ENCODE data around the gene ZNF280D. TPM values are rescaled to one million over a fixed set of nuclear protein-coding genes. Genes with fewer than 3 reads are reported as not detected.

The ZNF280D gene
- total and polyA plus RNA-seq, 2 of the 8 experiments (the other 6 are each of a cell fraction or from before 2014, with no cell fraction given) = 7.4 to 27.5 TPM

- no peak overlapping the region for H3K56ac ChIP-seq (replicated peaks; ENCODE audit: insufficient read length, low read depth, low read length)
- no peaks in the 10 kb centered on the region; the same call in none of the 2 replicates for H3K79me1 ChIP-seq (ENCODE audit: low read depth, low read length)
- no peak for DNase-seq (ENCODE audit: low read depth in 1 of 2, low spot score in 2 of 2)
- no peak overlapping the region for H3K18ac ChIP-seq (ENCODE audit: extremely low read depth, low read length)
- no peak overlapping the region for H3K27ac ChIP-seq (ENCODE audit: low read depth, low read length)
- H4K8ac ChIP-seq (ENCODE audit: extremely low read depth, insufficient read depth, low read length) = no peak overlapping the region
- H4K91ac ChIP-seq (replicated peaks; ENCODE audit: insufficient read length, low read length) = no peak overlapping the region
- H2BK120ac ChIP-seq (replicated peaks; ENCODE audit: low read depth, low read length) = no peak overlapping the region
- CTCF ChIA-PET (ENCODE audit: partially characterized antibody) = interaction anchor here (0.6 to 1.3 kb wide), 2 partner anchors 21 to 228 kb away, joined by 3 to 7 read pairs; no protein-coding TSS in a partner anchor
- peak overlapping the region in 1 of 4 experiments; percentile 3; a peak in 1 of 8 replicates for H3K4me3 ChIP-seq (ENCODE audit: extremely low read depth in 1 of 4, insufficient read depth in 2 of 4, low read depth in 3 of 4, low read length in 4 of 4)
- H2BK20ac ChIP-seq (ENCODE audit: low read length) = no peak overlapping the region
- H3K9ac ChIP-seq (replicated peaks in 1 of 4; ENCODE audit: extremely low read depth in 1 of 4, low read depth in 3 of 4, low read length in 3 of 4) = no peak overlapping the region
- H4K20me1 ChIP-seq (replicated peaks in 1 of 2; ENCODE audit: control insufficient read depth in 1 of 2, insufficient read depth in 2 of 2, low read length in 2 of 2) = no peaks in the 10 kb centered on the region
- H3K79me2 ChIP-seq (ENCODE audit: control insufficient read depth in 1 of 2, insufficient read depth in 2 of 2, low read length in 2 of 2) = peaks cover 0 to 75% of the 10 kb centered on the region in 2 experiments; a peak in 2 of 4 replicates
- H2AFZ ChIP-seq (ENCODE audit: low read length) = no peak overlapping the region
- no peaks in the 10 kb centered on the region for H3K9me3 ChIP-seq (ENCODE audit: insufficient read depth in 2 of 2, low read depth in 1 of 2, low read length in 1 of 2)
- no peak overlapping the region for H3K14ac ChIP-seq (ENCODE audit: insufficient read length)
- H3K4me2 ChIP-seq (ENCODE audit: insufficient read depth in 1 of 2, low read depth in 2 of 2, low read length in 2 of 2) = peak overlapping the region; percentile 14 to 31; a peak in 2 of 4 replicates
- no peaks in the 10 kb centered on the region for H3K27me3 ChIP-seq (replicated peaks in 1 of 4; ENCODE audit: control insufficient read depth in 3 of 4, extremely low read depth in 1 of 4, insufficient read depth in 3 of 4, low read length in 3 of 4)
- no peak overlapping the region for H2BK5ac ChIP-seq (ENCODE audit: low read depth, low read length)
- POLR2A ChIA-PET (ENCODE audit: partially characterized antibody) = interaction anchor here (0.7 kb wide), 1 partner anchor 18 kb away, joined by 3 read pairs; no protein-coding TSS in a partner anchor
- no peak overlapping the region for H2AK5ac ChIP-seq (ENCODE audit: low read depth, low read length)
- H3K36me3 ChIP-seq (ENCODE audit: control insufficient read depth in 2 of 4, insufficient read depth in 4 of 4, low read length in 3 of 4) = no peaks in the 10 kb centered on the region; a peak in 1 of 8 replicates
- no peaks in the 10 kb centered on the region for H3K4me1 ChIP-seq (replicated peaks in 1 of 4; ENCODE audit: control insufficient read depth in 3 of 4, insufficient read depth in 4 of 4, low read length in 3 of 4)
- H4K5ac ChIP-seq (ENCODE audit: insufficient read length, low read depth, low read length) = no peak overlapping the region
- H3K4ac ChIP-seq (replicated peaks; ENCODE audit: insufficient read length, low read depth, low read length) = no peak overlapping the region
- WGBS, 2 experiments (ENCODE audit: extremely low coverage in 1 of 2, insufficient coverage in 1 of 2, insufficient read length in 1 of 2, insufficient replicate concordance in 2 of 2, low coverage in 1 of 2, low lambda C conversion rate in 2 of 2, missing lambda C conversion rate in 1 of 2) = 76% methylated on average over 4 of the region's 4 CpGs; no CpG with 5 or more reads in 1 of the 2 experiments
- no peak overlapping the region for H2BK12ac ChIP-seq (ENCODE audit: low read depth, low read length)
- no peak overlapping the region for H2BK15ac ChIP-seq (ENCODE audit: low read length)
- peak; percentile 28 for FAIRE-seq
- H3K23ac ChIP-seq (ENCODE audit: insufficient read length) = no peak overlapping the region
- H3K23me2 ChIP-seq (ENCODE audit: low read depth, low read length) = no peaks in the 10 kb centered on the region
- no peak for TF ChIP-seq CBX5 (IDR thresholded peaks at IDR 0.05; ENCODE audit: low read depth, low read length)
- TF ChIP-seq RXRA (IDR thresholded peaks at IDR 0.05; ENCODE audit: insufficient read depth, low read depth, low read length) = no peak
- TF ChIP-seq PHF8 (conservative IDR thresholded peaks at IDR 0.05; ENCODE audit: low read depth, low read length) = no peak
- TF ChIP-seq EZH2 (IDR thresholded peaks at IDR 0.05; ENCODE audit: low read depth, low read length, severe bottlenecking) = no peak
- TF ChIP-seq CHD1 (IDR thresholded peaks at IDR 0.05; ENCODE audit: low read depth, low read length) = no peak
- no peak for TF ChIP-seq USF2 (IDR thresholded peaks at IDR 0.05; ENCODE audit: low read length)
- no peak for TF ChIP-seq TBP (IDR thresholded peaks at IDR 0.05; ENCODE audit: low read depth, low read length)
- TF ChIP-seq, protein P1, sequence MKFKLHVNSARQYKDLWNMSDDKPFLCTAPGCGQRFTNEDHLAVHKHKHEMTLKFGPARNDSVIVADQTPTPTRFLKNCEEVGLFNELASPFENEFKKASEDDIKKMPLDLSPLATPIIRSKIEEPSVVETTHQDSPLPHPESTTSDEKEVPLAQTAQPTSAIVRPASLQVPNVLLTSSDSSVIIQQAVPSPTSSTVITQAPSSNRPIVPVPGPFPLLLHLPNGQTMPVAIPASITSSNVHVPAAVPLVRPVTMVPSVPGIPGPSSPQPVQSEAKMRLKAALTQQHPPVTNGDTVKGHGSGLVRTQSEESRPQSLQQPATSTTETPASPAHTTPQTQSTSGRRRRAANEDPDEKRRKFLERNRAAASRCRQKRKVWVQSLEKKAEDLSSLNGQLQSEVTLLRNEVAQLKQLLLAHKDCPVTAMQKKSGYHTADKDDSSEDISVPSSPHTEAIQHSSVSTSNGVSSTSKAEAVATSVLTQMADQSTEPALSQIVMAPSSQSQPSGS (IDR thresholded peaks at IDR 0.05; ENCODE audit: low read length) = no peak
Observed at GRCh38 chr15:56719021-56719612, 14.2 kb downstream of the ZNF280D start.

Measured in H1 (cell line).